Psoas muscle (tissue), 8 donors: ENCODE data around the gene IFNL4. TPM values are rescaled to one million over a fixed set of nuclear protein-coding genes. Genes with fewer than 3 reads are reported as not detected.

Experiments used
- ATAC-seq, 4 donors: fragments of 200-7000 bp; cut with Tn5 transposase; one replicate each; pipeline ENCODE4 v1.9.1; 2020; ENCODE audit warnings: moderate library complexity in 3 of 4, mild to moderate bottlenecking in 2 of 4
- DNase-seq, 2 donors: peaks; one replicate each; pipeline ENCODE4 v3.0.0-alpha.2; 2020
- H3K27ac ChIP-seq: fragments of 200-600 bp; one replicate; pipeline ENCODE4 v1.8.0; 2022
- H3K27me3 ChIP-seq, 3 donors: fragments of 200-600 bp in 1 of 3; one replicate each; pipeline versions ENCODE4 v1.6.1 to v1.8.0; 2013 to 2022; ENCODE audit warnings: low read length in 2 of 3, mild to moderate bottlenecking in 2 of 3, moderate library complexity in 1 of 3; ENCODE audit not compliant: insufficient read depth in 3 of 3
- H3K36me3 ChIP-seq, 2 donors: fragments of 200-600 bp in 1 of 2; one replicate each; pipeline versions ENCODE4 v1.6.1 to v1.8.0; 2013 to 2022; ENCODE audit warnings: low read depth in 1 of 2, mild to moderate bottlenecking in 1 of 2, moderate library complexity in 1 of 2; ENCODE audit not compliant: insufficient read depth in 1 of 2
- H3K4me1 ChIP-seq: fragments of 200-600 bp; one replicate; pipeline ENCODE4 v1.8.0; 2022
- H3K4me3 ChIP-seq: fragments of 200-600 bp; one replicate; pipeline ENCODE4 v1.8.0; 2022; ENCODE audit warnings: mild to moderate bottlenecking
- H3K9me3 ChIP-seq: fragments of 200-600 bp; one replicate; pipeline ENCODE4 v1.8.0; 2022
- WGBS, 3 donors: extraction: QIAGEN DNeasy Blood & Tissue Kit; methylation state at CpG; one replicate each; pipeline versions ENCODE4 v1.1.6 to v1.1.7; 2013; 5-methylcytosine and 5-hydroxymethylcytosine counted together
- intact Hi-C, 2 donors: fragments of 100-400 bp; cut with DNase I; formaldehyde crosslinking; loops; one replicate each; pipeline versions ENCODE4 v1.11.0 to v1.14.2; 2022
- polyA plus RNA-seq, 3 donors: library from polyadenylated mRNA; stranded (reverse); fragments of 200-250 nt; gene quantifications; one replicate each; pipeline ENCODE4 v1.2.3, GENCODE V29; 2013
- total RNA-seq, 4 donors: library from RNA; stranded (reverse); fragmentation: NEBNext Ultra II Directional in 2 of 4; extraction: Animal tissue kit (Norgen Biotek cat#: 25700) in 2 of 4; gene quantifications; one replicate each; pipeline versions ENCODE4 v1.2.1 to v1.2.4, GENCODE V29; 2021 to 2023
- TF ChIP-seq, protein P1 (sequence below): fragments of 200-600 bp; IDR thresholded peaks from one replicate; pipeline ENCODE4 v1.8.0; 2022; ENCODE audit warnings: antibody characterized with exemption
- donor health status: healthy with polysubstance abuse.
- donor health status: DM: no; HTN: no; CAD: no; lungs with moderate emphysema.
- donor health status: Bipolar disorder and iron deficiency.
- donor health status: healthy.
- donor health status: DM: yes; HTN: yes; CAD: no.
- donor health status: DM: no; HTN: no; CAD: no.
- donor health status: DM: no; HTN: no; CAD: no.
- donor health status: DM: yes; HTN: yes; CAD: no.

The IFNL4 gene
- total and polyA plus RNA-seq, 7 donors = not detected

DNA sequence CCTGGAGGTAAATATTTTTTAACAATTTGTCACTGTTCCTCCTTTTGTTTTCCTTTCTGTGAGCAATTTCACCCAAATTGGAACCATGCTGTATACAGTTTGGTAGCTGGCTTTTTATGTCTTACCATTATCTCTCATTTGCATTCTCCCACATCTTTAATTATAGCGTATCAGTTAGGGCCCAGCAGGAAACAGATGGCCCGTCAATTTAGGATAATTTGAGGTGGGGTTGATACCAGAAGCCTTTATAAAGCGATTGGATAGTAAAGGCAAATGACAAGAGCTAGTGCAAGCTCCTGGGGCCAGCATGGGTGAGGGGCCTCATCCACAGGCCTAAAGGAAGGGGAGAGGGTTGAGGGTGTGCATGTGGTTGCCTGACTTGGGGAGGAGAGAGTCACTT, 3.8 kb upstream of the IFNL4 start:
- TF ChIP-seq, protein P1, sequence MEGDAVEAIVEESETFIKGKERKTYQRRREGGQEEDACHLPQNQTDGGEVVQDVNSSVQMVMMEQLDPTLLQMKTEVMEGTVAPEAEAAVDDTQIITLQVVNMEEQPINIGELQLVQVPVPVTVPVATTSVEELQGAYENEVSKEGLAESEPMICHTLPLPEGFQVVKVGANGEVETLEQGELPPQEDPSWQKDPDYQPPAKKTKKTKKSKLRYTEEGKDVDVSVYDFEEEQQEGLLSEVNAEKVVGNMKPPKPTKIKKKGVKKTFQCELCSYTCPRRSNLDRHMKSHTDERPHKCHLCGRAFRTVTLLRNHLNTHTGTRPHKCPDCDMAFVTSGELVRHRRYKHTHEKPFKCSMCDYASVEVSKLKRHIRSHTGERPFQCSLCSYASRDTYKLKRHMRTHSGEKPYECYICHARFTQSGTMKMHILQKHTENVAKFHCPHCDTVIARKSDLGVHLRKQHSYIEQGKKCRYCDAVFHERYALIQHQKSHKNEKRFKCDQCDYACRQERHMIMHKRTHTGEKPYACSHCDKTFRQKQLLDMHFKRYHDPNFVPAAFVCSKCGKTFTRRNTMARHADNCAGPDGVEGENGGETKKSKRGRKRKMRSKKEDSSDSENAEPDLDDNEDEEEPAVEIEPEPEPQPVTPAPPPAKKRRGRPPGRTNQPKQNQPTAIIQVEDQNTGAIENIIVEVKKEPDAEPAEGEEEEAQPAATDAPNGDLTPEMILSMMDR = no peak
- Histone ChIP-seq H3K27me3 (peaks cover 0 to 55% (median 18%) of the 10 kb centered on the region in 3 donors), H3K36me3 (no peaks in the 10 kb centered on the region), H3K27ac (no peak overlapping the region), H3K4me1 (no peaks in the 10 kb centered on the region), H3K9me3 (no peaks in the 10 kb centered on the region), H3K4me3 (no peak overlapping the region)
- intact Hi-C loops = no loop called here
- ATAC-seq (no peak), DNase-seq (no peak)
- WGBS, 3 donors = 43 to 51% (median 47%) methylated on average over 3 of the region's 3 CpGs

DNA sequence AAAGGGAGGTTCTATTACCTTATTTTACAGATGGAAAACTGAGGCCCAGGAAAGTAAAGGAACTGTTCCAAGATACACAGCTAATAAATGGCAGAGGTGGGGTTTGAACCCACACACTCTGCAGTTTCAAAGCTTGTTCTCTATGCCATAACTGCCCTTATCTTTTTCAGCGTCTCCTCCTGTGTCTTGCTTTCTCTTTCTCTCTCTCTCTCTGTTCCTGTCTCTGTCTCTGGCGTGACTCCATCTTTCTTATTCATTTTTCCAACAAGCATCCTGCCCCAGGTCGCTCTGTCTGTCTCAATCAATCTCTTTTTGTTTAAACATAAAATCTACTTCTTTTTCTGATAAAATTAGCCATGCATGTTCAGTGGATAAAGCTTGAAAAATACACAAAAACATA, 3.2 kb upstream of the IFNL4 start:
- WGBS, 3 donors = 49 to 66% (median 52%) methylated on average over 3 of the region's 3 CpGs
- TF ChIP-seq, protein P1 = no peak
- H3K27ac ChIP-seq = no peak overlapping the region
- intact Hi-C loops = no loop called here
- no peaks in the 10 kb centered on the region for H3K9me3 ChIP-seq
- no peak overlapping the region for H3K4me3 ChIP-seq
- H3K36me3 ChIP-seq = no peaks in the 10 kb centered on the region
- no peaks in the 10 kb centered on the region for H3K4me1 ChIP-seq
- ATAC-seq = no peak
- no peak for DNase-seq
- peaks cover 0 to 62% (median 22%) of the 10 kb centered on the region in 3 donors for H3K27me3 ChIP-seq

DNA sequence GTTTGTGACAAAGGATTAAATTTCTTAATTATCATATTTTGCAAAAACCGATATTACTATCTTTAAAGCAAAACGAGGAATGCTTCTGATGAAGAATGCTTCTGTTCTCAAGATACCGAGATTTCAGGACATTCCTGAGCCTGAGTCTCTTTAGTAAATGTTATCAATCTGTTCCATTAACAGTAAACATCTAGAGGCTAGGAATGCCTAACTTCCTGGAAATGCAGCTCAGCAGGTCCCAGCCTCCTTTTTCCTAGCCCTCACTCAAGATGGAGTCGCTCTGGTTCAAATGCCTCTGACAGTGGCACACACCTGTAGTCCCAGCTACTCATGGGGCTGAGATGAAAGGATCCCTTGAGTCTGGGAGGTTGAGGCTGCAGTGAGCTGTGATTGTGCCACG, 2.4 kb upstream of the IFNL4 start:
- no peaks in the 10 kb centered on the region for H3K36me3 ChIP-seq
- peaks cover 0 to 57% (median 18%) of the 10 kb centered on the region in 3 donors for H3K27me3 ChIP-seq
- TF ChIP-seq, protein P1 = no peak
- intact Hi-C loops = no loop called here
- no peak for ATAC-seq
- no peaks in the 10 kb centered on the region for H3K9me3 ChIP-seq
- WGBS, 3 donors = 78 to 82% (median 81%) methylated on average over 4 to 5 of the region's 5 CpGs
- no peaks in the 10 kb centered on the region for H3K4me1 ChIP-seq
- no peak overlapping the region for H3K4me3 ChIP-seq
- DNase-seq = no peak
- H3K27ac ChIP-seq = no peak overlapping the region

DNA sequence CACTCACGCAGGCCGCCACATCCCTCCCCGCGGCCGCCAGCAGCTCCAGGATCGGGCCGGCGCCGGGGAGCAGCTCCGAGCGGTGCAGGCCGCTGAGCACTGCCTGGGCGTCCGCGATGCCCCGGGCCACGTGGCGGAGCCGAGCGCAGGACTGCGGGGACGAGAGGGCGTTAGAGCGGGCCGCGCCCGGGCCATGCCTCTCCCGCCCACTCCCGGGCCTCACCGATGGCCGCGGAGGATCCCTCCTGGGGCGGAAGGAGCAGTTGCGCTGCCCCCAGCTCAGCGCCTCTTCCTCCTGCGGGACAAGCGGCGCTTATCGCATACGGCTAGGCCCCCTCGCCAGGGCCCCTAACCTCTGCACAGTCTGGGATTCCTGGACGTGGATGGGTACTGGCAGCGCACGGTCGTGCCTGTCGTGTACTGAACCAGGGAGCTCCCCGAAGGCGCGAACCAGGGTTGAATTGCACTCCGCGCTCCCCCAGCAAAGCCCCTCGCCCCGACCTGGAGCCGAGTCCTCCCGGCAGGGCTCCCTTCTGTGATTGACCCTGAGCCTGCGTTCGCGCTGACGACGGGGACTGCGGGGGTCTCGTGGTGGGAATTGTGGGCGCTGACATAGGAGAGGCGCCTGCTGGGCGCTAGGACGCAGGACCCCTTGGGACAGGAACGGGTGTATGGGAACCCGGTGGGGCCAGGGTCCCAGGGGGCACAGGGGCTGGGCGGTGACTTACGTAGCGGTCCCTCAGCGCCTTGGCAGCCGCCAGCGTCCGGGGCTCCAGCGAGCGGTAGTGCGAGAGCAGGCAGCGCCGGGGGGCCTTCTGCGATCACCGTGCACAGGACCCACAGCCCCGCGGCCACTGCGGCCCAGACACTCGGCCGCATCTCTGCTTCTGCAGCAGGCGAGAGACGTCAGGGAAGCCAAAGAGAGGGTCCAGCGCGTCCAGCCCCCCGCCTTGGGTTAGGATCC, 673 bp downstream of the IFNL4 start:
- peak in 1 of 4 donors; percentile 43 for ATAC-seq
- Histone ChIP-seq H3K27ac (no peak overlapping the region), H3K9me3 (no peaks in the 10 kb centered on the region), H3K36me3 (no peaks in the 10 kb centered on the region), H3K4me1 (no peaks in the 10 kb centered on the region), H3K27me3 (peaks cover 0 to 49% (median 16%) of the 10 kb centered on the region in 3 donors), H3K4me3 (peak overlapping the region; percentile 11)
- WGBS, 3 donors = 7 to 12% (median 8%) methylated on average over 59 to 92 of the region's 92 CpGs
- DNase-seq = no peak
- intact Hi-C loops = no loop called here
- TF ChIP-seq, protein P1 = no peak
